ENCODE measurements around the gene TRIM33. TPM values are rescaled to one million over a fixed set of nuclear protein-coding genes. Genes with fewer than 3 reads are reported as not detected.

Gene TRIM33
- total RNA-seq, 1 experiment from 2014 or later = 44.5 TPM

- TF ChIP-seq PRDM15 (CRISPR knock-in tag; IDR thresholded peaks at IDR 0.05) = no peak
- TF ChIP-seq TEAD4 (CRISPR knock-in tag; IDR thresholded peaks at IDR 0.05) = no peak
- no peak for TF ChIP-seq NFATC4 (CRISPR knock-in tag; IDR thresholded peaks at IDR 0.05)
- no peak for TF ChIP-seq SP1 (CRISPR knock-in tag; conservative IDR thresholded peaks at IDR 0.05)
- no peak for TF ChIP-seq CREM (CRISPR knock-in tag; IDR thresholded peaks at IDR 0.05)
- no peak for TF ChIP-seq SMAD3 (CRISPR knock-in tag; IDR thresholded peaks at IDR 0.05; ENCODE audit: borderline replicate concordance)
- peak; percentile 20; the same call in 1 of the 2 replicates for TF ChIP-seq TCF7 (CRISPR knock-in tag; IDR thresholded peaks at IDR 0.05; ENCODE audit: low read depth)
- TF ChIP-seq, protein P1, sequence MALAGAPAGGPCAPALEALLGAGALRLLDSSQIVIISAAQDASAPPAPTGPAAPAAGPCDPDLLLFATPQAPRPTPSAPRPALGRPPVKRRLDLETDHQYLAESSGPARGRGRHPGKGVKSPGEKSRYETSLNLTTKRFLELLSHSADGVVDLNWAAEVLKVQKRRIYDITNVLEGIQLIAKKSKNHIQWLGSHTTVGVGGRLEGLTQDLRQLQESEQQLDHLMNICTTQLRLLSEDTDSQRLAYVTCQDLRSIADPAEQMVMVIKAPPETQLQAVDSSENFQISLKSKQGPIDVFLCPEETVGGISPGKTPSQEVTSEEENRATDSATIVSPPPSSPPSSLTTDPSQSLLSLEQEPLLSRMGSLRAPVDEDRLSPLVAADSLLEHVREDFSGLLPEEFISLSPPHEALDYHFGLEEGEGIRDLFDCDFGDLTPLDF (CRISPR knock-in tag; IDR thresholded peaks at IDR 0.05) = no peak
- TF ChIP-seq SMAD4 (CRISPR knock-in tag; IDR thresholded peaks at IDR 0.05) = no peak
- TF ChIP-seq TEAD1 (CRISPR knock-in tag; IDR thresholded peaks at IDR 0.05) = no peak
These were observed 550 bp downstream of the TRIM33 start (continued) for GRCh38 chr1:114510274-114511031.

DNA sequence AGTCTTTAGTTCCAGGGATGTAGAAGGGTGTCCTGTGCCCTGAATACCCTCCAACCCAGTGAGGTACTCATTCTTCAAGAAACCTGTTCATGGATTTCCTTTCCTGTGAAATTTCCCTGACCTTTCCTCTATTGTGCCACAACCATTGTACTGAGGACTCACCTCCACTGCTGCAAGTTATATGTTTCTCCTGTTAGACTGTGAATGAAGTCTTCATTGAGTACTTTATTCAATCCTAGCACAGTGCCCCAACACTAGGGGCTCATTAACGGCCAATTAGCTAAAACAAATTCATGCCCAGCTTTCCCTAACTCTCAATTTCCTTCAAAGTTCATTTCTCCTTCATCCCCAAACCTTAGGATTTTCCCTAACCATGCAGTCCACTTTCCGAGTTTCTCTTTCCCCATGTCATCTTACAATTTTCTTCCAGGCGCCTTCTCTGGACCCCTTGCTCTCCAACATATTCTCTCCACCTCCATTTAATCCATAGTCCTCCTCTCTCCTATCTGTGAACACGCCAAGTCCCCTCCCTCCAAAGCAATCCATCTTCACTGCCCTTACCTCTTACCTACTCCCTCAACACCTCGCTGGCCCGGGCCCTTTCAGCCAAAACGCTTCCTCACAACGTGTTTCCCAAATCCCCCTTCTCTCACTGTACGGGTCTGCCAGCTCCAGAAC is 1.3 kb downstream of the TRIM33 start:
- Mint-ChIP-seq H3K4me1 (peaks cover 50% of the 10 kb centered on the region), H3K27me3 (ENCODE audit: low read depth) (peaks cover 8% of the 10 kb centered on the region; the same call in 1 of the 2 replicates), H3K27ac (peak overlapping the region; percentile 1; the same call in 1 of the 2 replicates), H3K9me3 (no peaks in the 10 kb centered on the region), H3K36me3 (peaks cover 17% of the 10 kb centered on the region), H3K4me3 (peak overlapping the region; percentile 85)
- POLR2A ChIA-PET = interaction anchor here (1.4 to 1.9 kb wide), 2 partner anchors 10 to 68 kb away, joined by 5 read pairs; no protein-coding TSS in a partner anchor
- peak; percentile 14; the same call in 1 of the 2 replicates for ATAC-seq
- no peak for DNase-seq (ENCODE audit: low spot score)
- CTCF ChIA-PET = interaction anchor here (1.1 to 1.5 kb wide), 3 partner anchors 9 to 164 kb away, joined by 3 to 5 read pairs (median 4); no protein-coding TSS in a partner anchor
- TF ChIP-seq MYBL2 (CRISPR knock-in tag; IDR thresholded peaks at IDR 0.05) = no peak
- TF ChIP-seq ETV6 (CRISPR knock-in tag; IDR thresholded peaks at IDR 0.05) = no peak
- no peak for TF ChIP-seq CREM (CRISPR knock-in tag; IDR thresholded peaks at IDR 0.05)
- no peak for TF ChIP-seq USF1 (CRISPR knock-in tag; IDR thresholded peaks at IDR 0.05)
- TF ChIP-seq PRRX2 (CRISPR knock-in tag; IDR thresholded peaks at IDR 0.05) = no peak
- TF ChIP-seq, protein P2, sequence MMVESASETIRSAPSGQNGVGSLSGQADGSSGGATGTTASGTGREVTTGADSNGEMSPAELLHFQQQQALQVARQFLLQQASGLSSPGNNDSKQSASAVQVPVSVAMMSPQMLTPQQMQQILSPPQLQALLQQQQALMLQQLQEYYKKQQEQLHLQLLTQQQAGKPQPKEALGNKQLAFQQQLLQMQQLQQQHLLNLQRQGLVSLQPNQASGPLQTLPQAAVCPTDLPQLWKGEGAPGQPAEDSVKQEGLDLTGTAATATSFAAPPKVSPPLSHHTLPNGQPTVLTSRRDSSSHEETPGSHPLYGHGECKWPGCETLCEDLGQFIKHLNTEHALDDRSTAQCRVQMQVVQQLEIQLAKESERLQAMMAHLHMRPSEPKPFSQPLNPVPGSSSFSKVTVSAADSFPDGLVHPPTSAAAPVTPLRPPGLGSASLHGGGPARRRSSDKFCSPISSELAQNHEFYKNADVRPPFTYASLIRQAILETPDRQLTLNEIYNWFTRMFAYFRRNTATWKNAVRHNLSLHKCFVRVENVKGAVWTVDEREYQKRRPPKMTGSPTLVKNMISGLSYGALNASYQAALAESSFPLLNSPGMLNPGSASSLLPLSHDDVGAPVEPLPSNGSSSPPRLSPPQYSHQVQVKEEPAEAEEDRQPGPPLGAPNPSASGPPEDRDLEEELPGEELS (CRISPR knock-in tag; IDR thresholded peaks at IDR 0.05) = no peak
- no peak for TF ChIP-seq ZNF121 (CRISPR knock-in tag; IDR thresholded peaks at IDR 0.05)
- no peak for TF ChIP-seq CREB1 (CRISPR knock-in tag; IDR thresholded peaks at IDR 0.05)
- no peak for TF ChIP-seq ARID4B (CRISPR knock-in tag; IDR thresholded peaks at IDR 0.05; ENCODE audit: borderline replicate concordance)
